GM18858 (cell line): ENCODE data around the gene TMC5.
"Not testable (repeated sequence)": the region's sequence is repeated elsewhere in the genome, so short reads cannot be mapped to it uniquely, and the experiment has no call there.

ENCODE experiments used
- ATAC-seq: cut with Tn5 transposase; IDR thresholded peaks from one replicate; pipeline ENCODE4 v1.9.1; 2021; ENCODE audit not compliant: unreplicated experiment

TMC5 gene

DNA sequence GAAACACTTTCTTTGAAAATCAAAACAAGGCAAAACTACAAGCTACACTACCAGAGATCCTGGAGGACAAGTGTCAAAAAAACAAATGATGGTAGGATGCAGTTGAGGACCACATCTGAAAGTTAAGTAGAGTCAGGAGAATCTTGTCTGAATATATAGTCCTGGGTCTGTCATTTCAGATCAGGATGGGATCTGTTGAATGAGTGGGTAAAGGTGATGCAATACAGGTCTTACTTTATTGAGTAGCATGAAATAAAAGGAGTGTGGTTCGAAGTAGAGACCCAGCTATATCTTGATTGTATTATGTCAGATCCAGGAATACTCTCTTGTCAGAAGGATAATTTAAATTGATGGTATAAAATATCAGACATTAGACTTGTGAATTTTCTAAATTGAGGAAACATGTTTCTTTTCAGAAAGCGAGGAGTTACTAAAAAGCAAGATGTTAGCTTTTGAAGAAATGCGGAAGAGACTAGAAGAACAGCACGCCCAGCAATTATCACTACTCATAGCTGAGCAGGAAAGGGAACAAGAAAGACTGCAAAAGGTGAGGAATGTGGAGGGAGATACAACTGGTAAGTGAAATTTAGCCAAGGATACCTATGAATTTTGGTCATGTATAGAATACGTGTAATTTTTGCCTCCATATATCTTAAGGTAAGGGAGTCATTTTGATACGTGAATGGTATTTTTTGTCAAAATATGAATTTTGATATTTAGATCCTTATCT is 122.7 kb downstream of the TMC5 start:
- no peak for ATAC-seq

DNA sequence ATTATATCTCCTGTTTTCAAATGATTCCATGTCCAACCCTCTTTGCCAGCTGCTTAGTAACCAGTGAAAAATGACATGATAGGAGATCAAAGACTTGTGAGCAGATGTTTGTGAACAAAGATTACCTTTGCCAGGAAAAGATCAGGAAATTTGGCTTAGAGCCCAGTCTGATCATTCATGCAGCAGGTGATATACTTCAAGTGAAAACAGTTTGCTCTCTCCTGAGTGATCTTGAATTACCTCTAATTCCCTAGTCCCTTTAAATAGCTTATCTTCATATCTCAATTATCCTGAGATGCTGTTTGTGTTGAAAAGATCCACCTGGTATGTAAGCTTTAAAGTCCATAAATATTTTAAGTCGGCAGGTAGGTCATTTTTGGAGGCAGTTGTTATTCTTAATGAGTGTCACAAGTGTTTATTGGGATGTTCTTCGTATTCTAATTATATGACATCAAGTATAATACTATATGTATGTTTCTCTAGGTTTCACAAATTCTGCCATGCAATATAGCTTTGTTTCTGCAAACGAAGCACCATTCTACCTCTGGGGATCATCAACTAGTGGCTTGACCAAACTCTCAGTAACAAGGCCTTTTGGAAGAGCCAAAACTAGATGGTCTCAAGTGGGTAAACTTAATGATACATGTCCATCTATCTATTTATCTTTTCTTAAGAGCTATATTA is 124.6 kb downstream of the TMC5 start:
- ATAC-seq = no peak

DNA sequence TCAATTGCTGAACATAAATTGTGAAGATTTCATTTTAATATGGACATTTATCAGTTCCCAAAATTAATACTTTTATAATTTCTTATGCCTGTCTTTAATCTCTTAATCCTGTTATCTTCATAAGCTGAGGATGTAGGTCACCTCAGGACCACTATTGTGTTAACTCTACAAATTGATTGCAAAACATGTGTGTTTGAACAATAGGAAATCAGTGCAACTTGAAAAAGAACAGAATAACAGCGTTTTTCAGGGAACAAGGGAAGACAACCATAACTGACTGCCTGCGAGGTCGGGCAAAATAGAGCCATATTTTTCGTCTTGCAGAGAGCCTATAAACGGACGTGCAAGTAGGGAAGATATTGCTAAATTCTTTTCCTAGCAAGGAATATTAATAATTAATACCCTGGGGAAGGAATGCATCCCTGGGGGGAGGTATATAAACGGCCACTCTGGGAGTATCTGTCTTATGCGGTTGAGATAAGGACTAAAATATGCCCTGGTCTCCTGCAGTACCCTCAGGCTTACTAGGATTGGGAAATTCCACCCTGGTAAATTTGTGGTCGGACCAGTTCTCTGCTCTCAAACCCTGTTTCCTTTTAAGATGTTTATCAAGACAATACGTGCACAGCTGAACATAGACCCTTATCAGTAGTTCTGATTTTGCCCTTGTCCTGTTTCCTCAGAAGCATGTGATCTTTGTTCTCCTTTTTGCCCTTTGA is 125.8 kb downstream of the TMC5 start:
- not testable (repeated sequence) for ATAC-seq

DNA sequence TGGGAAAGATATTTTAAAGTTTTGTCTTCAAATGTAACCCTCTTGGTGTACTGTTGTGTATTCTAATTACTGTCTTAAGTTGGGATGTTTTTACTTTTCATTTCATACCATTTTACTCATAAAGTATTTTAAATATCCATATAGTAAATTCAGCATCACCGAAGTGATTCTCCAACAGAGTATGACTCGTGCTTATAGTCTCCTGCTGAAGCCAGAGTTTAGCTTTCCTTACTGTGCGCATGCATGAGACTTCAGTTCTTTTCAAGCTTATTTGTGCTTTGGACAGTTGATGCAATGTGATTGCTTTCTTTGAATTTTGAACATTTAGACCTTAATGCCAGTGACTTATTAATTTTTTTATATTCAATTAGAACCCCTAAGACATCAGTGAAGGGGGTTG is 130.5 kb downstream of the TMC5 start:
- ATAC-seq = no peak
